Measurements from ENCODE around the gene ARSD. TPM values are rescaled to one million over a fixed set of nuclear protein-coding genes. Genes with fewer than 3 reads are reported as not detected.
"Not testable (repeated sequence)": the region's sequence is repeated elsewhere in the genome, so short reads cannot be mapped to it uniquely, and the experiment has no call there.

ARSD gene
- total RNA-seq, 1 experiment from 2014 or later, result not detected

DNA sequence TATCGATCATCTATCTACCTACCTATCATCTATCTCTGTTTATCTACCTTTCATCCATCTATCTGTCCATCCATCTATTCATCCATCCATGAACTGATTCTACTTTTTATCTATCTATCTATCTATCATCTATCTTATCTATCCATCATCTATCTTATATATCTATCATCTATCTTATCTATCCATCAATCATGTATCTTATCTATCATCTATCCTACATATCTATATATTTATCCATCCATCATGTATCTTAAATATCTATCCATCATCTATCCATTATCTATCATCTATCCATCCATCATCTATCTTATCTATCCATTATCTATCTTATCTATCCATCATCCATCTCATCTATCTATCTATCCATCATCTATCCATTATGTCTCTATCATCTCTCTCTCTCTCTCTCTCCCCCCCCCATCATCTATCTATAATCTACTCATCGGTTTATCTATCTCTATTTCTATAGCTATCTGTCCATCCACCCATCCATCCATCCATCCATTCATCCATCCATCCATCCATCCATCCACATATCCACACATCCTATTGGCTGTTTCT is 20.9 kb downstream of the ARSD start:
- Histone ChIP-seq H3K36me3 (ENCODE audit: insufficient read depth, low read length) (no peaks in the 10 kb centered on the region), H3K9ac (ENCODE audit: low read length) (no peak overlapping the region), H3K9me2 (replicated peaks; ENCODE audit: insufficient read depth, low read length) (no peaks in the 10 kb centered on the region), H3K27ac (ENCODE audit: low read length) (no peak overlapping the region), H3K9me3 (ENCODE audit: low read length) (no peaks in the 10 kb centered on the region), H3K4me2 (ENCODE audit: low read depth, low read length, poor library complexity, severe bottlenecking) (no peak overlapping the region), H3K27me3 (ENCODE audit: low read length) (no peaks in the 10 kb centered on the region), H3K4me1 (ENCODE audit: low read length) (no peaks in the 10 kb centered on the region), H4K20me1 (ENCODE audit: insufficient read depth, low read depth, low read length) (no peaks in the 10 kb centered on the region), H3K4me3 (ENCODE audit: low read length) (no peak overlapping the region), H3K79me2 (ENCODE audit: low read length) (no peaks in the 10 kb centered on the region), H2AFZ (ENCODE audit: low read length) (no peak overlapping the region)
- no peak for DNase-seq

- Histone ChIP-seq H3K4me1 (ENCODE audit: low read length) (no peaks in the 10 kb centered on the region), H2AFZ (ENCODE audit: low read length) (no peak overlapping the region), H3K4me3 (ENCODE audit: low read length) (no peak overlapping the region), H3K9me3 (ENCODE audit: low read length) (no peaks in the 10 kb centered on the region), H3K9ac (ENCODE audit: low read length) (no peak overlapping the region), H3K36me3 (ENCODE audit: insufficient read depth, low read length) (no peaks in the 10 kb centered on the region), H3K9me2 (replicated peaks; ENCODE audit: insufficient read depth, low read length) (no peaks in the 10 kb centered on the region), H3K4me2 (ENCODE audit: low read depth, low read length, poor library complexity, severe bottlenecking) (no peak overlapping the region), H4K20me1 (ENCODE audit: insufficient read depth, low read depth, low read length) (no peaks in the 10 kb centered on the region), H3K79me2 (ENCODE audit: low read length) (no peaks in the 10 kb centered on the region), H3K27ac (ENCODE audit: low read length) (no peak overlapping the region), H3K27me3 (ENCODE audit: low read length) (no peaks in the 10 kb centered on the region)
- no peak for DNase-seq
Observed at GRCh38 chrX:2907295-2907694, 21.8 kb downstream of the ARSD start.

DNA sequence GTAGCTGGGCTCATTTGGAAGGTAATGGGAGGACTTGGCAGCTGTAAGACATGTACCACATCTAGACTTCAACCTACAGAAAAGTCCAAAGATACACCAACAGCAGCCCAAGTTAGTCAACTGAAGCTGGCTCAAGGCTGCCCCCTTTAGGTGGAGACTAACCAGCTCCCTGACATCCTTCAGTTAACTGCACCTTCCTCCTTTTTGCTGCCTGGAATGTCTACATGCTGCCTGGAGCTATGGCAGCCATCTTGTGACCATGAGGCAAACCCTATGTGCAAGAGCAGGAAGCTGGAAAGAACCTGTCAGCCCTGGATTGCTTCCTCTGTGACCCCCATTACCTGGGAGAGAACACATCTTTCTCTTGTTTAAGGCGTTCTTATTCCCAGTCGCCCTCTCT is 25.8 kb downstream of the ARSD start:
- Histone ChIP-seq H3K27ac (ENCODE audit: low read length) (no peak overlapping the region), H4K20me1 (ENCODE audit: insufficient read depth, low read depth, low read length) (no peaks in the 10 kb centered on the region), H3K36me3 (ENCODE audit: insufficient read depth, low read length) (no peaks in the 10 kb centered on the region), H3K27me3 (ENCODE audit: low read length) (no peaks in the 10 kb centered on the region), H3K4me1 (ENCODE audit: low read length) (no peaks in the 10 kb centered on the region), H3K4me2 (ENCODE audit: low read depth, low read length, poor library complexity, severe bottlenecking) (no peak overlapping the region), H3K4me3 (ENCODE audit: low read length) (no peak overlapping the region), H3K9ac (ENCODE audit: low read length) (no peak overlapping the region), H2AFZ (ENCODE audit: low read length) (no peak overlapping the region), H3K9me3 (ENCODE audit: low read length) (no peaks in the 10 kb centered on the region), H3K79me2 (ENCODE audit: low read length) (no peaks in the 10 kb centered on the region), H3K9me2 (replicated peaks; ENCODE audit: insufficient read depth, low read length) (no peaks in the 10 kb centered on the region)
- no peak for DNase-seq

GRCh38 chrX:2902841-2903240 is 26.3 kb downstream of the ARSD start:
- no peak overlapping the region for H3K27ac ChIP-seq (ENCODE audit: low read length)
- H4K20me1 ChIP-seq (ENCODE audit: insufficient read depth, low read depth, low read length), result no peaks in the 10 kb centered on the region
- no peak for DNase-seq
- H3K4me2 ChIP-seq (ENCODE audit: low read depth, low read length, poor library complexity, severe bottlenecking), result no peak overlapping the region
- H3K9ac ChIP-seq (ENCODE audit: low read length), result no peak overlapping the region
- no peaks in the 10 kb centered on the region for H3K4me1 ChIP-seq (ENCODE audit: low read length)
- H3K36me3 ChIP-seq (ENCODE audit: insufficient read depth, low read length), result no peaks in the 10 kb centered on the region
- no peaks in the 10 kb centered on the region for H3K27me3 ChIP-seq (ENCODE audit: low read length)
- no peaks in the 10 kb centered on the region for H3K79me2 ChIP-seq (ENCODE audit: low read length)
- no peaks in the 10 kb centered on the region for H3K9me3 ChIP-seq (ENCODE audit: low read length)
- no peaks in the 10 kb centered on the region for H3K9me2 ChIP-seq (replicated peaks; ENCODE audit: insufficient read depth, low read length)
- no peak overlapping the region for H3K4me3 ChIP-seq (ENCODE audit: low read length)
- H2AFZ ChIP-seq (ENCODE audit: low read length), result no peak overlapping the region

- Histone ChIP-seq H3K27ac (ENCODE audit: low read length) (no peak overlapping the region), H2AFZ (ENCODE audit: low read length) (no peak overlapping the region), H3K9me3 (ENCODE audit: low read length) (no peaks in the 10 kb centered on the region), H3K27me3 (ENCODE audit: low read length) (no peaks in the 10 kb centered on the region), H3K4me2 (ENCODE audit: low read depth, low read length, poor library complexity, severe bottlenecking) (no peak overlapping the region), H3K79me2 (ENCODE audit: low read length) (no peaks in the 10 kb centered on the region), H3K9me2 (replicated peaks; ENCODE audit: insufficient read depth, low read length) (no peaks in the 10 kb centered on the region), H3K9ac (ENCODE audit: low read length) (no peak overlapping the region), H3K4me1 (ENCODE audit: low read length) (no peaks in the 10 kb centered on the region), H4K20me1 (ENCODE audit: insufficient read depth, low read depth, low read length) (no peaks in the 10 kb centered on the region), H3K36me3 (ENCODE audit: insufficient read depth, low read length) (no peaks in the 10 kb centered on the region), H3K4me3 (ENCODE audit: low read length) (no peak overlapping the region)
- no peak for DNase-seq
Observed at GRCh38 chrX:2901367-2902036, 27.6 kb downstream of the ARSD start.

DNA sequence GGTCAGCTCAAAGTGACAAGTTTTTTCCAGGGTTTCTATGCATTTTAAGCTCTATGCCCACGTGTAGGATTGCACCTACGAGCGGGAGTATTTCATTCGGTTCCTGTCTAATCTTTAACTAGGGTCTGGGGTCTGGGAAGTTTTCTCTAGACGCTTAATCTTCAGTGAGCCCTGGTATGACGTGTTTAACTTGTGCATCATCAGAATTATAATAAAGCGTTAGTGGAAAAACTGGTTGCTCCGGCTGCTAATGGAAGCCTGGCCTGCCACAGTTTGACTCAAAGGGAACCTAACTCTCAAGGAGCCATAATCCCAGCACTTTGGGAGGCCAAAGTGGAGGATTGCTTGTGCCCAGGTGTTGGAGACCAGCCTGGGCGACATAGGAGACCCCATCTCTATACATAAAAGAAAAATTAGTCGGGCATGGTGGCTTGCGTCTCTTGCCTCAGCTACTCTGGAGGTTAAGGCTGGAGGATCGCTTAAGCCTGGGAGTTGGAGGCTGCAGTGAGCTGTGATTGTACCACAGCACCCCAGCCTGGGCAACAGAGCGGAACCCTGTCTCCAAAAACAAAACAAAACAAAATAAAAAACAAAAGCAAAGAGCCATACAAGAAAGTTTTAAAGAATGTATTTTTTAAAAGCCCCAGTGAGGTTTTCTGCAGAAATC is 30.2 kb downstream of the ARSD start:
- no peak overlapping the region for H3K4me2 ChIP-seq (ENCODE audit: low read depth, low read length, poor library complexity, severe bottlenecking)
- DNase-seq, result no peak

DNA sequence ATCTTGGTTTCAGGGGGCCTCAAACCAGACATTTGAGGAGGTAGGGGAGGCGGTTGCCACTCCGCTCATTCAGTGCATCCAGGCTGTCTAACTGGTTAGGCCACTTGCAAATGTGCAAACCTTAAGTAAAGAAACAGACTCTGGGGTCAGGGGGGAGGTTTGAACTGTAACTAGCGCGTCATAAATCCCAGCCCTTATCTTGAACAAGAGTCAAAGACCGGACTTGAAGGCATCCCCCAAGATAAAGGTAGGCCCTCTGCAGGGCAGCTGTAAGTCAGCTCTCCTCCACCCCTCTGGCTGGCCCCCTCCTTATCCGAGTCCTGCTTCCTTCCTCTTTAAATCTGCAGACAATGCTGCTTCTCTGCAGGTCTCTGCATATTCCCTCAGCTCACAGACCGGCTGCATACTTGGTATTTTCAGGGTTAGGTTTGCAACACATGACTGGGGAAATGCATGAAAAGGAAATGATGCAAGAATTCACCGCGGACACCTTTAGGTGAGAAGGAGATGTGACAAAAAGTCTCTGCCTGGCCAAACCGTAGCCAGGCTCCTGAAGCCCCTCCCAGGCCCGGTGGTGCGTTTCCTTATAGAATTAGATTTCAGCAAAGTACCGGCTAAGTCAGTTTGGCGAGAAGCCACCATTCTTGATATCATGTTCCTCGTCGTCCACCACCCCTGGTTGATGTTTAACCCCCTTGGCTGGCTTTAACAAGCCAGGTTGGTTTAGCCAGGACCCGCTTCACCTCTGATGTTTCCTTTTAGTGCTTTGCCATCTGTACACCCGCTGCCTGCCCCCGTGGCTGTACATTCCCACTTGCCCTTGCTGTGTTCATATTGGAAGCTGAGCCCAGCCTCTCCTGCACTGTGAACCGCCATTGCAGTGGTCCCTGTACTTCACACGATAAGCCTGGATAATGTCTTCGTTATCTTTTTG is 31.2 kb downstream of the ARSD start:
- not testable (repeated sequence) for H3K9ac ChIP-seq (ENCODE audit: low read length); H2AFZ ChIP-seq (ENCODE audit: low read length); H3K27me3 ChIP-seq (ENCODE audit: low read length); DNase-seq; H4K20me1 ChIP-seq (ENCODE audit: insufficient read depth, low read depth, low read length); H3K9me3 ChIP-seq (ENCODE audit: low read length); H3K4me3 ChIP-seq (ENCODE audit: low read length); H3K9me2 ChIP-seq (replicated peaks; ENCODE audit: insufficient read depth, low read length); H3K79me2 ChIP-seq (ENCODE audit: low read length); H3K4me2 ChIP-seq (ENCODE audit: low read depth, low read length, poor library complexity, severe bottlenecking); H3K4me1 ChIP-seq (ENCODE audit: low read length); H3K27ac ChIP-seq (ENCODE audit: low read length); H3K36me3 ChIP-seq (ENCODE audit: insufficient read depth, low read length)

More for the DNA sequence above, 30.2 kb downstream of the ARSD start:
- Histone ChIP-seq H3K9me3 (ENCODE audit: low read length) (no peaks in the 10 kb centered on the region), H3K36me3 (ENCODE audit: insufficient read depth, low read length) (no peaks in the 10 kb centered on the region), H3K27ac (ENCODE audit: low read length) (no peak overlapping the region), H2AFZ (ENCODE audit: low read length) (no peak overlapping the region), H3K27me3 (ENCODE audit: low read length) (no peaks in the 10 kb centered on the region), H3K9me2 (replicated peaks; ENCODE audit: insufficient read depth, low read length) (no peaks in the 10 kb centered on the region), H3K4me3 (ENCODE audit: low read length) (no peak overlapping the region), H3K9ac (ENCODE audit: low read length) (no peak overlapping the region), H4K20me1 (ENCODE audit: insufficient read depth, low read depth, low read length) (no peaks in the 10 kb centered on the region), H3K79me2 (ENCODE audit: low read length) (no peaks in the 10 kb centered on the region), H3K4me1 (ENCODE audit: low read length) (no peaks in the 10 kb centered on the region)

DNA sequence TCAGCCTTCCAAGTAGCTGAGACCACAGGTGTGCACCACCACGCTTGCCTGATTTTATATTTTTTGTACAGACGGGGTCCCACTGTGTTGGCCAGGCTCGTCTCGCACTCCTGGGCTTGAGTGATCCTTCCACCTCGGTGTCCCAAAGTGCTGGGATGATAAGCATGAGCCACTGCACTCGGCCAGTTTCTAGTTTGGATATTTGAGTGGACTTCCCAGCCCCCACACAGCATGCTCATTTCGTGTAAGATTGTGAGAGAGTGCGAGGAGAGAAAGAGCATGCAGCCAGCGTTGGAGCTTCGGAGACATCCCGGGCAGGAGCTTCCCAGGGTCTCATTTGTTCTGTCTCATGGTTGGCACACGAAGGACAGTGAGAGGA is 31.8 kb downstream of the ARSD start:
- Histone ChIP-seq H4K20me1 (ENCODE audit: insufficient read depth, low read depth, low read length) (no peaks in the 10 kb centered on the region), H3K4me3 (ENCODE audit: low read length) (no peak overlapping the region), H3K4me2 (ENCODE audit: low read depth, low read length, poor library complexity, severe bottlenecking) (no peak overlapping the region), H3K9me3 (ENCODE audit: low read length) (no peaks in the 10 kb centered on the region), H3K4me1 (ENCODE audit: low read length) (no peaks in the 10 kb centered on the region), H3K27me3 (ENCODE audit: low read length) (no peaks in the 10 kb centered on the region), H3K79me2 (ENCODE audit: low read length) (no peaks in the 10 kb centered on the region), H3K36me3 (ENCODE audit: insufficient read depth, low read length) (no peaks in the 10 kb centered on the region), H3K9ac (ENCODE audit: low read length) (no peak overlapping the region), H2AFZ (ENCODE audit: low read length) (no peak overlapping the region), H3K27ac (ENCODE audit: low read length) (no peak overlapping the region), H3K9me2 (replicated peaks; ENCODE audit: insufficient read depth, low read length) (no peaks in the 10 kb centered on the region)
- DNase-seq, result no peak

All from Karpas-422 (cell line).